ENCODE measurements around the gene RSPH6A. TPM values are rescaled to one million over a fixed set of nuclear protein-coding genes. Genes with fewer than 3 reads are reported as not detected.

The RSPH6A gene
- polyA plus RNA-seq (not detected in 2 replicates), polyA minus RNA-seq (0.46 TPM in 1 of 2 replicates, not detected in the other)

GRCh38 chr19:45814851-45815480 is at the start of gene RSPH6A:
RSPH6A (minus strand) TSS chr19:45815308; CDS start chr19:45815176, 132 bp downstream.
- Histone ChIP-seq H3F3A (ENCODE audit: insufficient read depth, low read length, poor library complexity, severe bottlenecking) (no peaks in the 10 kb centered on the region), H3K27ac (ENCODE audit: low read length) (no peak within 1 kb of the TSS), H3K27me3 (ENCODE audit: insufficient read depth, low read depth, low read length) (no peaks in the 10 kb centered on the region), H4K20me1 (ENCODE audit: insufficient read depth) (no peaks in the 10 kb centered on the region), H3K36me3 (ENCODE audit: insufficient read depth, low read length) (no peaks in the 10 kb centered on the region), H3K79me2 (replicated peaks; ENCODE audit: insufficient read depth, low read length) (no peaks in the 10 kb centered on the region), H3K9me3 (ENCODE audit: low read length) (no peaks in the 10 kb centered on the region), H2AFZ (ENCODE audit: low read depth, low read length) (no peak within 1 kb of the TSS), H3K9ac (ENCODE audit: low read length) (peak within 1 kb of the TSS; percentile 31), H3K4me3 (ENCODE audit: low read length) (peak within 1 kb of the TSS; percentile 55), H3K4me2 (ENCODE audit: low read length) (no peak within 1 kb of the TSS), H3K9me2 (ENCODE audit: insufficient read depth, low read length) (no peaks in the 10 kb centered on the region)
- no peak for TF ChIP-seq TAF1 (IDR thresholded peaks at IDR 0.05; ENCODE audit: low read depth)
- no peak for TF ChIP-seq RAD21 (conservative IDR thresholded peaks at IDR 0.05)
- no peak for TF ChIP-seq SMC3 (conservative IDR thresholded peaks at IDR 0.05; ENCODE audit: poor library complexity)
- no peak for TF ChIP-seq EP300 (conservative IDR thresholded peaks at IDR 0.05; ENCODE audit: poor library complexity, severe bottlenecking)
- TF ChIP-seq MXI1 (conservative IDR thresholded peaks at IDR 0.05; ENCODE audit: poor library complexity, severe bottlenecking) = no peak
- TF ChIP-seq POLR2AphosphoS5 (IDR thresholded peaks at IDR 0.05) = no peak
- no peak for TF ChIP-seq REST (IDR thresholded peaks at IDR 0.05; ENCODE audit: borderline replicate concordance)
- TF ChIP-seq CTCF (IDR thresholded peaks at IDR 0.05; ENCODE audit: poor library complexity, severe bottlenecking) = no peak
- no peak for TF ChIP-seq EZH2 (IDR thresholded peaks at IDR 0.05; ENCODE audit: borderline replicate concordance, insufficient read depth, low read length, poor library complexity, severe bottlenecking)

- TF ChIP-seq CTCF (IDR thresholded peaks at IDR 0.05; ENCODE audit: poor library complexity, severe bottlenecking) (no peak), SMC3 (conservative IDR thresholded peaks at IDR 0.05; ENCODE audit: poor library complexity) (no peak), EP300 (conservative IDR thresholded peaks at IDR 0.05; ENCODE audit: poor library complexity, severe bottlenecking) (no peak), EZH2 (IDR thresholded peaks at IDR 0.05; ENCODE audit: borderline replicate concordance, insufficient read depth, low read length, poor library complexity, severe bottlenecking) (no peak), TAF1 (IDR thresholded peaks at IDR 0.05; ENCODE audit: low read depth) (no peak), MXI1 (conservative IDR thresholded peaks at IDR 0.05; ENCODE audit: poor library complexity, severe bottlenecking) (no peak), REST (IDR thresholded peaks at IDR 0.05; ENCODE audit: borderline replicate concordance) (no peak), RAD21 (conservative IDR thresholded peaks at IDR 0.05) (no peak), POLR2AphosphoS5 (IDR thresholded peaks at IDR 0.05) (no peak)
- no peak overlapping the region for H3K9ac ChIP-seq (ENCODE audit: low read length)
- H2AFZ ChIP-seq (ENCODE audit: low read depth, low read length) = no peak overlapping the region
- no peak overlapping the region for H3K4me3 ChIP-seq (ENCODE audit: low read length)
- peaks cover 7% of the 10 kb centered on the region for H3K79me2 ChIP-seq (replicated peaks; ENCODE audit: insufficient read depth, low read length)
- H3K27me3 ChIP-seq (ENCODE audit: insufficient read depth, low read depth, low read length) = peaks cover 35% of the 10 kb centered on the region
- H3K9me3 ChIP-seq (ENCODE audit: low read length) = no peaks in the 10 kb centered on the region
- no peak overlapping the region for H3K27ac ChIP-seq (ENCODE audit: low read length)
- no peaks in the 10 kb centered on the region for H4K20me1 ChIP-seq (ENCODE audit: insufficient read depth)
- no peak overlapping the region for H3K4me2 ChIP-seq (ENCODE audit: low read length)
- no peaks in the 10 kb centered on the region for H3K36me3 ChIP-seq (ENCODE audit: insufficient read depth, low read length)
- H3F3A ChIP-seq (ENCODE audit: insufficient read depth, low read length, poor library complexity, severe bottlenecking) = no peaks in the 10 kb centered on the region
- no peaks in the 10 kb centered on the region for H3K9me2 ChIP-seq (ENCODE audit: insufficient read depth, low read length)
These were observed 49.5 kb upstream of the RSPH6A start for GRCh38 chr19:45864629-45865082.
